HepG2 (cell line): ENCODE measurements around the gene RAPGEF5. TPM values are rescaled to one million over a fixed set of nuclear protein-coding genes. Genes with fewer than 3 reads are reported as not detected.

Experiments
- ATAC-seq: fragments of 200-7000 bp; cut with Tn5 transposase; 3 replicates; pipeline ENCODE4 v1.9.1; 2020; ENCODE audit warnings: mild to moderate bottlenecking, moderate library complexity
- BruUV-seq: library from RNA; stranded (reverse); fragments of 400-500 nt; replicated peaks from 2 replicates; lab custom pipeline; 2021; lab: Mats Ljungman, UMichigan
- CTCF ChIA-PET: fragments of 300-600 bp; formaldehyde crosslinking; extraction: SDS; loops from one replicate; lab custom pipeline; 2021; ENCODE audit warnings: low total read pairs, inconsistent platforms, low intra/inter-chr PET ratio; lab: Yijun Ruan, JAX
- POLR2A ChIA-PET: fragments of 350-600 bp; sonication (Branson Sonifier 250); formaldehyde crosslinking; loops from one replicate; lab custom pipeline; 2020; ENCODE audit warnings: antibody characterized with exemption, inconsistent platforms; lab: Yijun Ruan, JAX
- DNase-seq: peaks from one replicate; pipeline ENCODE4 v3.0.0-alpha.2; 2015; ENCODE audit warnings: low spot score
- FAIRE-seq: peaks from 3 replicates; lab custom pipeline; 2011; peaks lifted over from hg19 to GRCh38; lab: Jason Lieb, UNC
- H2AFZ ChIP-seq: one replicate; pipeline ENCODE4 v1.6.1; 2011; ENCODE audit warnings: low read length, inconsistent platforms
- H3K27ac ChIP-seq: fragments of 300-600 bp; 3 replicates; pipeline ENCODE4 v1.8.0; 2011; ENCODE audit warnings: mixed run types, mild to moderate bottlenecking, mixed read lengths, low read length, inconsistent platforms; ENCODE audit not compliant: insufficient read depth; ENCODE audit errors: extremely low read length
- H3K27me3 ChIP-seq, 2 experiments: fragments of 200-600 bp in 1 of 2; 2 replicates in 1 of 2; 3 replicates in 1 of 2; pipeline versions ENCODE4 v1.6.0 to v1.8.0; 2011; ENCODE audit warnings: low read length in 2 of 2, mild to moderate bottlenecking in 2 of 2, moderate library complexity in 2 of 2, inconsistent platforms in 1 of 2; ENCODE audit not compliant: insufficient read depth in 2 of 2, control insufficient read depth in 1 of 2
- H3K36me3 ChIP-seq, 2 experiments: fragments of 200-600 bp in 1 of 2; replicated peaks in 1 of 2; 2 replicates in 1 of 2; 3 replicates in 1 of 2; pipeline versions ENCODE4 v1.5.1 to v1.8.0; 2011; ENCODE audit warnings: low read length in 2 of 2, inconsistent platforms in 1 of 2; ENCODE audit not compliant: insufficient read depth in 2 of 2, control insufficient read depth in 1 of 2
- H3K4me1 ChIP-seq: 2 replicates; pipeline ENCODE4 v1.5.1; 2012; ENCODE audit warnings: low read length, inconsistent platforms; ENCODE audit not compliant: insufficient read depth
- H3K4me2 ChIP-seq: 2 replicates; pipeline ENCODE4 v1.6.0; 2011; ENCODE audit warnings: low read depth, low read length, inconsistent platforms
- H3K4me3 ChIP-seq, 3 experiments: fragments of 200-600 bp in 1 of 3; sonication (generic), shearing (Covaris generic) in 1 of 3; replicated peaks in 1 of 3; 2 replicates each; pipeline ENCODE4 v1.5.1; 2011 to 2016; ENCODE audit warnings: low read length in 3 of 3, inconsistent platforms in 2 of 3, low read depth in 2 of 3, mild to moderate bottlenecking in 2 of 3, control low read depth in 1 of 3, mixed read lengths in 1 of 3; ENCODE audit not compliant: insufficient read depth in 1 of 3
- H3K79me2 ChIP-seq: one replicate; pipeline ENCODE4 v1.6.1; 2011; ENCODE audit warnings: low read length, inconsistent platforms; ENCODE audit not compliant: insufficient read depth
- H3K9ac ChIP-seq: 2 replicates; pipeline ENCODE4 v1.6.0; 2011; ENCODE audit warnings: mild to moderate bottlenecking, low read depth, low read length, inconsistent platforms; ENCODE audit not compliant: insufficient read depth
- H3K9me3 ChIP-seq: 2 replicates; pipeline ENCODE4 v1.5.1; 2012; ENCODE audit warnings: mild to moderate bottlenecking, low read length
- H4K20me1 ChIP-seq: 2 replicates; pipeline ENCODE4 v1.6.0; 2011; ENCODE audit warnings: inconsistent platforms, mild to moderate bottlenecking, low read length, moderate library complexity; ENCODE audit not compliant: insufficient read depth
- ERF ChIP-seq: IDR thresholded peaks from 2 replicates; pipeline ENCODE4 v1.6.1; 2018; ENCODE audit warnings: missing biosample characterization, missing genetic modification reagents
- HMGXB4 ChIP-seq, 2 experiments: sonication (generic) in 1 of 2; formaldehyde crosslinking in 1 of 2; IDR thresholded peaks; 2 replicates each; pipeline versions ENCODE4 v1.4.0 to v1.6.1; 2018 to 2020; ENCODE audit warnings: missing genetic modification reagents in 2 of 2, borderline replicate concordance in 1 of 2, low read depth in 1 of 2, mild to moderate bottlenecking in 1 of 2, missing biosample characterization in 1 of 2
- MED1 ChIP-seq: sonication (generic); formaldehyde crosslinking; IDR thresholded peaks from 2 replicates; pipeline ENCODE4 v1.4.0; 2020; ENCODE audit warnings: missing genetic modification reagents
- MLX ChIP-seq: IDR thresholded peaks from 2 replicates; pipeline ENCODE4 v1.6.1; 2016
- NFE2L1 ChIP-seq: sonication (generic); formaldehyde crosslinking; IDR thresholded peaks from 2 replicates; pipeline ENCODE4 v1.4.0; 2020; ENCODE audit warnings: missing genetic modification reagents, mild to moderate bottlenecking, borderline replicate concordance
- TAF15 ChIP-seq: fragments of 200-400 bp; formaldehyde crosslinking; IDR thresholded peaks from one replicate; pipeline ENCODE4 v1.6.1; 2018; ENCODE audit warnings: mild to moderate bottlenecking, low read depth, low read length; ENCODE audit not compliant: poor library complexity, severe bottlenecking
- U2AF2 ChIP-seq: fragments of 200-400 bp; formaldehyde crosslinking; IDR thresholded peaks from 2 replicates; pipeline ENCODE4 v1.6.1; 2017; ENCODE audit warnings: low read depth, mild to moderate bottlenecking, low read length
- ZNF563 ChIP-seq: sonication (generic); formaldehyde crosslinking; IDR thresholded peaks from 2 replicates; pipeline ENCODE4 v1.8.0; 2022; ENCODE audit warnings: mild to moderate bottlenecking, moderate library complexity, missing genetic modification reagents
- ZNF598 ChIP-seq: sonication (generic); formaldehyde crosslinking; IDR thresholded peaks from 2 replicates; pipeline ENCODE4 v1.5.1; 2020; ENCODE audit warnings: mild to moderate bottlenecking, missing genetic modification reagents, borderline replicate concordance
- WGBS: methylation state at CpG from one replicate; pipeline ENCODE4 v1.1.6; 2017; ENCODE audit warnings: low lambda C conversion rate; 5-methylcytosine and 5-hydroxymethylcytosine counted together
- in situ Hi-C: cut with HindIII; loops from 2 replicates; pipeline ENCODE4 v1.10.0; 2017; ENCODE audit warnings: low pct_unique_long_range_greater_than_20kb; ENCODE audit not compliant: extremely low pct_ligation_motif_present
- intact Hi-C: fragments of 100-400 bp; cut with micrococcal nuclease; formaldehyde crosslinking; loops from one replicate; pipeline ENCODE4 v1.10.0; 2022; ENCODE audit not compliant: unreplicated experiment
- polyA plus RNA-seq, 8 experiments: library from polyadenylated mRNA; depleted of rRNA in 3 of 8; stranded (reverse) in 7 of 8; unstranded in 1 of 8; fragments of >200 nt; fragmentation: Illumina TruSeq in 4 of 8; extraction: Trizol in 4 of 8; gene quantifications; 2 replicates each; pipeline versions ENCODE4 v1.2.1 to v1.2.3, GENCODE V29; 2011 to 2016; ENCODE audit warnings: low read depth in 4 of 8, missing spikeins in 1 of 8, mixed read lengths in 1 of 8; ENCODE audit not compliant: insufficient read depth in 1 of 8
- total RNA-seq, 5 experiments: library from RNA; depleted of rRNA; stranded (reverse); fragments of >200 nt; fragmentation: Illumina TruSeq; extraction: Trizol; gene quantifications; 2 replicates each; pipeline ENCODE4 v1.2.3, GENCODE V29; 2016; ENCODE audit warnings: low read depth in 1 of 5

The RAPGEF5 gene
- total and polyA plus RNA-seq, 2 of the 13 experiments (the other 11 are each of a cell fraction or from before 2014, with no cell fraction given), result 17.1 to 23.4 TPM

GRCh38 chr7:22386206-22386858 lies 29.4 kb upstream of the RAPGEF5 start (continued):
- TF ChIP-seq TAF15 (no peak), ZNF598 (no peak), HMGXB4 (CRISPR knock-in tag; IDR thresholded peaks at IDR 0.05; ENCODE audit: borderline replicate concordance in 1 of 2, low read depth in 1 of 2) (no peak), MLX (CRISPR knock-in tag) (no peak), ZNF563 (CRISPR knock-in tag) (no peak), NFE2L1 (CRISPR knock-in tag) (no peak), ERF (CRISPR knock-in tag) (no peak)

- WGBS, result 53% methylated on average over 4 of the region's 4 CpGs
- TF ChIP-seq MED1 (CRISPR knock-in tag) (0 out of 2 replicates have a peak, but pooled peaks have one; percentile 22), U2AF2 (no peak)
Measured at GRCh38 chr7:22385326-22385725, 28.4 kb upstream of the RAPGEF5 start.

More at GRCh38 chr7:22385326-22385725, 28.4 kb upstream of the RAPGEF5 start:
- intact Hi-C loops (no loop called here), in situ Hi-C loops (no loop called here)
- DNase-seq (no peak), ATAC-seq (no peak; the same call in 2 of the 3 replicates), FAIRE-seq (no peak)
- Histone ChIP-seq H3K4me2 (peak overlapping the region; percentile 34), H3K4me3 (no peak overlapping the region), H3K79me2 (no peaks in the 10 kb centered on the region), H3K9ac (no peak overlapping the region), H4K20me1 (no peaks in the 10 kb centered on the region), H3K9me3 (no peaks in the 10 kb centered on the region), H3K36me3 (no peaks in the 10 kb centered on the region), H3K27me3 (no peaks in the 10 kb centered on the region), H3K4me1 (peaks cover 30% of the 10 kb centered on the region), H3K27ac (no peak overlapping the region), H2AFZ (no peak overlapping the region)
- no TSS peak for BruUV-seq
- ChIA-PET POLR2A (no interaction called here), CTCF (no interaction called here)
